ENCODE measurements around the gene PPP1R18. TPM values are rescaled to one million over a fixed set of nuclear protein-coding genes. Genes with fewer than 3 reads are reported as not detected.
"Not testable (repeated sequence)": the region's sequence is repeated elsewhere in the genome, so short reads cannot be mapped to it uniquely, and the experiment has no call there.

Gene PPP1R18
- total RNA-seq, 8 experiments from 2014 or later: 23.1 to 60.8 (median 34.5) TPM

GRCh38 chr6:30683183-30683979, 3.1 kb downstream of the PPP1R18 start:
- peak overlapping the region; percentile 21 to 95 (median 77) for H3K4me3 ChIP-seq
- peak overlapping the region; percentile 51 to 66 for H3K27ac ChIP-seq
- ATAC-seq (replicated peaks in 6 of 8): no peak
- no CpG with 5 or more reads among the region's 7 CpGs for WGBS, 10 experiments
- peaks cover 62 to 65% of the 10 kb centered on the region in 2 donors for H3K4me1 ChIP-seq (replicated peaks in 1 of 2)
- in situ Hi-C loops (cut with MboI; ENCODE audit: low pct_unique_long_range_greater_than_20kb in 2 of 9, low sequenced_read_pairs in 9 of 9, unreplicated experiment in 9 of 9): no loop called here

DNA sequence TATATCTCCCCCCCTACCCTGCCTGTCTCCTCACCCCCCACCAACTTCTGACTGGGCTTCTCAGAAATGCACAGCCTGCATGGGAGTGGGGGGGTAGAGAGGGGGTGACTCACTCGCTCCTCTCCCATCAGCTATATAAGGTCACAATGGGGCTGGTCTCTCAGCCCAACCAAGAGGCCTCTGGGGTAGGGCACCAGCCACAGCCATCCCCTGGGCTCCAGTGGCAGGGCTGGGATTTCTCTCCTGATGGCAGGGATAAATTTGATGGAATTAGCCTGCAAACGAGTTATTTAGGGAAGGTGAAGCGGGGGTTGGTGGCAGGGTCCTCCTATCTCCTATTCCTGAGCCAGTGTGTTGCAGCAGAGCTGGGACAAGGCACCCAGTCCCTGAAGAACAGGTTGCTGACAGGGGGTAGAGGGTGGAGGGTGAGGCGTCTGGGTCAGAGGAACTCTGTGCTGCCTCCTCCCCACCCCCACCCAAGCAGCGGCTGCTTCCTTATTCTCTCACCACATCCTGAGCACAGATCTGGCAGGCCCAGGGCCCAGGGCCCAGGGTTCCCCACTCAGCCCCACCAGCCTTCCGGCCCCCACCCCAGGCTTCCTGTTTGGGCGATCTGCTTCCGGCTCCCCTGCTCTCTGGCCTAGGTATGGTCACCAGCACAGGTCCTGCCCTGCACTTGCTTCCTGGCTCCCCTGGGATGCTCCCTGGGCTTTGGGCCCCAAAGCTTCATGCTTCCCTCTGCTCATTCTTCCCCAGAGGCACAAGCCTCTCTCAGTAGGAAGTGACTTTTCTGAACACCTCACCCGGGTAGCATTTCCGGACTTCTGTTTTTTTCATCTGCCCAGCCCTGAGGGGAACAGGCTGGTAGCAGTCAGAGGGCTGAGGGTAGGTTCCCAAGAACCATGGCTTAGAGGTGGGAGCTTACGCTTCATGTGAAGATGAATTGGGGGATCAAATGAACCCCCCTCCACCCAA, 4.0 kb downstream of the PPP1R18 start:
- in situ Hi-C loops (cut with MboI; ENCODE audit: low pct_unique_long_range_greater_than_20kb in 2 of 9, low sequenced_read_pairs in 9 of 9, unreplicated experiment in 9 of 9): no loop called here
- peak overlapping the region; percentile 21 to 95 (median 77) for H3K4me3 ChIP-seq
- H3K27ac ChIP-seq: peak overlapping the region; percentile 51 to 66
- peaks cover 55 to 59% of the 10 kb centered on the region in 2 donors for H3K4me1 ChIP-seq (replicated peaks in 1 of 2)
- 0 to 100% (median 3%) methylated on average over 1 to 4 of the region's 11 CpGs; no CpG with 5 or more reads in 6 of the 10 experiments for WGBS, 10 experiments
- ATAC-seq (replicated peaks in 6 of 8): peak; percentile 21 to 63 (median 57)

DNA sequence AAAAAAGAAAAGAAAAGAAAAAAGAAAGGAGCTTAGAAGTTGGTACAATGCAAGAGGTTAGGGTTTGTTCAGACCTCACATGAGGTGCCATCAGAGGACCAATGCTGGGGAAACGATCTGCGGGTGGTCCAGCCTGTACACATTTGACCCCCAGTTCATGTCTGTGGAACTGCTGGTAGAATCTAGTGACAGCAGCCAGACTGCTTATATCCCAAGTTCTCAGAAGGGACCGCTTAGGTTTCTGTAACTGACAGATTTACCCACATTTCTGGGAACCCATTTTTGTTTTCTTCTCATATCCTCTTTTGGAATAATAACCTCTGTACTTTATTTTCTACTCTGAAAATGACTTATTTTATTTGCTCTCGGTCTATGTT, 4.7 kb downstream of the PPP1R18 start:
- peak overlapping the region in 3 of 5 donors; percentile 2 to 95 (median 77) for H3K4me3 ChIP-seq
- ATAC-seq (replicated peaks in 6 of 8): no peak
- peaks cover 55 to 59% of the 10 kb centered on the region in 2 donors for H3K4me1 ChIP-seq (replicated peaks in 1 of 2)
- in situ Hi-C loops (cut with MboI; ENCODE audit: low pct_unique_long_range_greater_than_20kb in 2 of 9, low sequenced_read_pairs in 9 of 9, unreplicated experiment in 9 of 9): no loop called here
- H3K27ac ChIP-seq: peak overlapping the region in 1 of 2 donors; percentile 66
- WGBS, 10 experiments: 0 to 94% (median 51%) methylated on average over 1 to 4 of the region's 4 CpGs; no CpG with 5 or more reads in 2 of the 10 experiments

- no peak overlapping the region for H3K4me3 ChIP-seq
- peaks cover 43 to 46% of the 10 kb centered on the region in 2 donors for H3K4me1 ChIP-seq (replicated peaks in 1 of 2)
- in situ Hi-C loops (cut with MboI; ENCODE audit: low pct_unique_long_range_greater_than_20kb in 2 of 9, low sequenced_read_pairs in 9 of 9, unreplicated experiment in 9 of 9): loop anchor here in 1 of 9 experiments (5.0 kb wide), 1 partner anchor 42 kb away; the partner anchor contains the start of gene TUBB
- 29 to 100% (median 77%) methylated on average over 1 to 4 of the region's 7 CpGs; no CpG with 5 or more reads in 2 of the 10 experiments for WGBS, 10 experiments
- peak overlapping the region in 1 of 2 donors; percentile 12 for H3K27ac ChIP-seq
- no peak for ATAC-seq (replicated peaks in 6 of 8)
These were observed 6.5 kb downstream of the PPP1R18 start for GRCh38 chr6:30679765-30680535.

- Histone ChIP-seq H3K27ac (no peak overlapping the region), H3K4me1 (replicated peaks in 1 of 2) (peaks cover 35 to 37% of the 10 kb centered on the region in 2 donors), H3K4me3 (peak overlapping the region in 2 of 5 donors; percentile 1 to 5)
- 10 to 67% (median 18%) methylated on average over 1 to 15 of the region's 31 CpGs; no CpG with 5 or more reads in 3 of the 10 experiments for WGBS, 10 experiments
- peak; percentile 45 to 90 (median 57) for ATAC-seq (replicated peaks in 6 of 8)
- in situ Hi-C loops (cut with MboI; ENCODE audit: low pct_unique_long_range_greater_than_20kb in 2 of 9, low sequenced_read_pairs in 9 of 9, unreplicated experiment in 9 of 9): loop anchor here in 1 of 9 experiments (5.0 kb wide), 1 partner anchor 43 kb away; the partner anchor contains the start of gene TUBB
These were observed 7.3 kb downstream of the PPP1R18 start for GRCh38 chr6:30678964-30679726.

GRCh38 chr6:30676660-30677285, 9.7 kb downstream of the PPP1R18 start:
- H3K4me1 ChIP-seq (replicated peaks in 1 of 2): peaks cover 17 to 19% of the 10 kb centered on the region in 2 donors
- no peak overlapping the region for H3K4me3 ChIP-seq
- no peak for ATAC-seq (replicated peaks in 6 of 8)
- H3K27ac ChIP-seq: no peak overlapping the region
- in situ Hi-C loops (cut with MboI; ENCODE audit: low pct_unique_long_range_greater_than_20kb in 2 of 9, low sequenced_read_pairs in 9 of 9, unreplicated experiment in 9 of 9): loop anchor here in 1 of 9 experiments (5.0 kb wide), 1 partner anchor 46 kb away; the partner anchor contains the start of gene TUBB
- WGBS, 10 experiments: 40 to 100% (median 80%) methylated on average over 1 to 4 of the region's 10 CpGs; no CpG with 5 or more reads in 4 of the 10 experiments

DNA sequence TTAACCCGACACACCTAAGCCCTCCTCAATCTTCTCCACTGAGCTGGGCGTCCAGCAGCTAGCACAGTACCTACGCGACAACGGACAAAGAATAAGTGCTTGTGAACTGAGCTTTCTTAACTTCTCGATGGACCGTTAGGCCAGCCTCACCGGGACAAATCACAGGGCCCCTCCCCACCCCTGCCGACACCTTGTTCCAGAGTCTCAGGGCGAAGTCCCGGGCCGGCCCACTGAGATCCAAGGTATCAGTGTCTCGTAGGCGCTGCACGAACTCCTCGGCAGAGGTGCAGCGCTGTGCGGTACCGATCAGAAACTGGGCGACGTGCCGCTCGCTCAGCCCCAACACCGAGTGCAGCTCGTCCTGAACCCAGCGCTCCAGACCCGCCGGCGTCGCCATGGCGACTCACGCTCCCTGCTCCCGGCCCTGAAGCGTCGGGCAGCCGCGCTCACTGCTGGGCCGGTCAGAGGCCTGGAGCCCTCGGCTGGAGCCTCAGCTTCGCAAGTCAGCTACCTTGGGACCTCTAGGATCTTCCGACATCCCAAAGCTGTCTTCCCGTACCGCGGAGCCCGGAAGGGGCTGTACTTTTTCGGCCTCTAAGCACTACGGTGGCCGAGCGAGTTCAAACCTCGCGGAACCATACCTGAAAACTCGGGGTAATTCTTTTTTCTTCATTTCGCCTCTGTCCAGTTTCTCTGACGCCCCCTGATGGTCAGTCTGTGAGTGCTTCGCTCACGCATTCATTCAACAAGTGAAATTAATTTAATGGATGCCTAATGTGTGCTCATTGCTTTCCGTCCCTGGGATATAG, 13.8 kb downstream of the PPP1R18 start, which contains the start of gene DHX16:
Gene DHX16, minus strand, starts transcription at position 562 of the 809 bp plus-strand sequence. Its CDS starts 165 bp downstream, at position 397.
- in situ Hi-C loops (cut with MboI; ENCODE audit: low pct_unique_long_range_greater_than_20kb in 2 of 9, low sequenced_read_pairs in 9 of 9, unreplicated experiment in 9 of 9): no loop called here
- Histone ChIP-seq H3K4me3 (peak within 1 kb of the TSS; percentile 62 to 88 (median 80)), H3K4me1 (replicated peaks in 1 of 2) (peaks cover 8% of the 10 kb centered on the region in 2 donors), H3K27ac (peak within 1 kb of the TSS in 1 of 2 donors; percentile 37)
- WGBS, 10 experiments: 0 to 3% (median 1%) methylated on average over 1 to 21 of the region's 57 CpGs; no CpG with 5 or more reads in 2 of the 10 experiments
- peak; percentile 81 to 92 (median 88) for ATAC-seq (replicated peaks in 6 of 8)

GRCh38 chr6:30670760-30671527, 15.5 kb downstream of the PPP1R18 start:
- in situ Hi-C loops (cut with MboI; ENCODE audit: low pct_unique_long_range_greater_than_20kb in 2 of 9, low sequenced_read_pairs in 9 of 9, unreplicated experiment in 9 of 9): no loop called here
- Histone ChIP-seq H3K27ac (no peak overlapping the region), H3K4me1 (replicated peaks in 1 of 2) (peaks cover 8% of the 10 kb centered on the region in 2 donors), H3K4me3 (no peak overlapping the region)
- WGBS, 10 experiments: 73 to 100% (median 86%) methylated on average over 2 to 20 of the region's 27 CpGs
- no peak for ATAC-seq (replicated peaks in 6 of 8)

GRCh38 chr6:30666300-30666699, 20.1 kb downstream of the PPP1R18 start:
- in situ Hi-C loops (cut with MboI; ENCODE audit: low pct_unique_long_range_greater_than_20kb in 2 of 9, low sequenced_read_pairs in 9 of 9, unreplicated experiment in 9 of 9): not testable (repeated sequence)

More at GRCh38 chr6:30666300-30666699, 20.1 kb downstream of the PPP1R18 start:
- peak in 3 of 8 experiments; percentile 39 to 51 (median 46) for ATAC-seq (replicated peaks in 6 of 8)
- H3K27ac ChIP-seq; H3K4me3 ChIP-seq; H3K4me1 ChIP-seq (replicated peaks in 1 of 2): not testable (repeated sequence)
- 57 to 100% (median 100%) methylated on average over 1 of the region's 2 CpGs; no CpG with 5 or more reads in 7 of the 10 experiments for WGBS, 10 experiments
